Smooth muscle cell of the brain vasculature (primary cell): ENCODE results near the gene ZSWIM7.
"Not testable (repeated sequence)": the region's sequence is repeated elsewhere in the genome, so short reads cannot be mapped to it uniquely, and the experiment has no call there.

ENCODE experiments used
- DNase-seq: peaks from one replicate; pipeline ENCODE4 v3.0.0-alpha.2; 2012; ENCODE audit warnings: low read depth, low spot score

ZSWIM7 gene

DNA sequence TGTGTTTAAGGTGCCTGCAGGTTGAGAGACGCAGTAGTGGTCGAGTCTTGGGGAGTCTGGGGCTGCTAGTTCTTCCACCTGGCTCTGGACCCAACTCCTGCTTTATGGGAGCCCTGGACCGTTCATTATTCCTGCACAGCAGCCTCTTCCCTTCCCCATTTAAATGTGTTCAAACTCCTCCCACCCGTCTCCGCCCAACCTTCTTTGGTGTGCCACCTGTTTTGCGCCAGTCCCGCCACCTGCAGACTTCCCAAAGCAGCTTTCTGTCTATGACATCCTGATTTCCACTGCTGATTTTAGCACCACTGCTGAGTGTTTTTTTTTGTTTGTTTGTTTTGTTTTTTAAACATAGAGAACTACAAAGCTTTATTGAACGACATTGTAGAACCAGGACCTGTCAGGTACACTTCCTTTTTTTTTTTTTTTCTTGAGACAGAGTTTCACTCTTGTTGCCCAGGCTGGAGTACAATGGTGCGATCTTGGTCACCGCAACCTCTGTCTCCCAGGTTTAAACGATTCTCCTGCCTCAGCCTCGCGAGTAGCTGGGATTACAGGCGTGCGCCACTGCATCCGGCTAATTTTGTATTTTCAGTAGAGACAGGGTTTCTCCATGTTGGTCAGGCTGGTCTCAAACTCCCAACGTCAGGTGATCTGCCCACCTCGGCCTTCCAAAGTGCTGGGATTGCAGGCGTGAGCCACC, 41.7 kb downstream of the ZSWIM7 start:
- DNase-seq = no peak

DNA sequence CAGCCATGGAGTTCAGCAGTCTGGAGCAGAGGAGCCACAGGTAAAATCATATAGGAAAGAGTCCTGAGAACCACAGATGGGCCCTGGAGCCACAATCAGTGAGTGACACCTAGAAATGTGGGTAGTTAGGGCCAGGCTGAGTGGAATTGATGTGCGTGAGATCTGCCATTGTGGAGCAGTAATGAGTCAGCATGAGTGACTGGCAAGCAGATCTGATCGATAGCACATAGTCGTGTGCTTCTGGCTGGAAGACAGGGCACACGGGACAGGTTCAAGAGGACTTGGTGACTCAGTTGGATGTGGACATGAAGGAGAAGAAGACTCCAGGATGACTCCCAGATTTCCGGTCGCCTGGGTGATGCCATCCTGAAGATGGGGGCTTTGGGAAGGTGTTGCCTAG, 42.3 kb downstream of the ZSWIM7 start:
- no peak for DNase-seq

DNA sequence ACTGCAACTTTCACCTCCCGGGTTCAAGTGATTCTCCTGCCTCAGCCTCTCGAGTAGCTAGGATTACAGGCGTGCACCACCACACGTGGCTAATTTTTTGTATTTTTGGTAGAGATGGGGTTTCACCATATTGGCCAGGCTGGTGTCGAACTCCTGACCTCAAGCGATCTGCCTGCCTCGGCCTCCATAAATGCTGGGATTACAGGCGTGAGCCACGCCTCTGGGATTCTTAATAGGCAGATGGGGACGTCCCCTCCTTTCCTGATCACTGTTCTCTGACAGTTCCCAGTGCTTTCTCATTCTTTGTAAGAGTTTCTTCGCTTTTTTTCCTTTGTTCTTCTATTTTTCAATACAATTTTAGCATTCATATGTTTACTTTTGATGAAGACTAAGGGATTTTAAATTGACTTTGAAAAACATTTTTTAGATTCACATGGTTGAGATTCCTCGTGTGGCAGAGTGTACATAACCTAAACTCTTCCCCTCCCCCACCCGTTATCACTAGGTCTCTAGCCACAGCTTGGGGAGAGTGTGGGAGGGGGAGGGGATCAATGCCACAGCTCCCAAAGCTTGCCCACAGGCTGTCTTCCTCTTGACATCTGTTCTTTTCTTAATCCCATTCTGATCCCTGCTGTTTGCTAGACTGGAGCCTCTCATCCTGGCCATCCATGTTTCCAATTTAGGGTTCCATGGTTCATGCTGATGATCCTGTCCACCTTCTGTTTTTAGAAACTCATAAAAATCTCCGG, 43.5 kb downstream of the ZSWIM7 start:
- no peak for DNase-seq

DNA sequence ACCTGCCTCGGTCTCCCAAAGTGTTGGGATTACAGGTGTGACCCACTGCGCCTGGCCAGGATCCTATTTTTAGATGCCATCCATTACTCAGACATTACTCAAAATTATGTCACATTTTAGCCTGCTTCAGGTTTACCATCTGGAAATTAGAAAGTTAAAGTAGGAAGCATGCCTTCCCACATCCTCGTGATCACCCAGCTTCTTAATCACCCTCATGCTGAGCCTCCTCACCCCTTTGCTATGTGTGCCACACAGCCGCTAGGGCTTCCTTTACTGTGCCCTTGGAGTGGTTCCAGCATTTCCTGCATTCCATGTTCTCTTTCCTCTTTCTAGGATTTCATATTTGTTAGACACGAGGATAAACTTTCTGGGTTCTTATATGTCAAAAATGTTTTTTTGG, 45.3 kb downstream of the ZSWIM7 start:
- no peak for DNase-seq

DNA sequence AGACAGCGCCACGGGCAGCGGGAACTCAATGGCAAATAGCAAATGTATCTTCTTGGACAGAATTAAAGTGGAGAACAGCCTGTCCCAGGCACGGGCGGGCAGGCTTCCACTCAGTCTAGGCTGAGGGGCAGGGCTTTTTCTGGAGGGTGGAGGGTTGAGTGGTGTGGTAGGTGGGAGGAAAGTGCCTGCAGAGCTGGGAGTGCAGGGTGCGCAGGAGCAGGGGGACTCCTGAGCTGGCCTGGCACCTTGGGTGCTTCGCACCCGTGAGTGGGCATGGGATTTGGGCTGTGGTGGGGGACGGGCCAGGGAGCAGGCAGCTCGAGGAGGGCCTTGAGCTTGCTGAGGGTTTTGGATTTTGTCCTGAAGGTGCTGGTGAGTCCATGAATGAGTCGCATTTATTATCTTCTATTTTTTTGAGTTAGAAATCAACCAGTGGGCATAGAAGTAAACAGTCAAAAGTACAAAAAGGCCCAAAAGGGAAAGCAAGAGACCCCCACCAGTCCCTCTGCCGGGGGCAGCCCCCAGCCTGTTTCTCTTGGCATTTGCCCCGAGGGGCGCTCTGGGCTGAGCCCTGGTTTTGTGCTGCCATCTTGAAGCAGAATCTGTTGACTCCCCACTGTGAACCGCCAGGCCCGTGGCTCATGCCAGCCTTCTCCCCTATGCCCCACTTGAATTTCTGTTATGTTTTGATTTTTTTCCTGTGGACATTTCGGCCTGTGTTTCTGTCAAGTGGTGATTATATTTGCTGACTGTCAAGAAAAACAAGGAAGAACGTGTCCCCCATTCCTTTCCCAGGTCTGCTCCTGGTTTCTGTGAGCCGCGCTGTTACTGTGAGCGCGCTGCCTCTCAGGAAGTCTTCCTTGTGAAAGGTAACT, 46.4 kb downstream of the ZSWIM7 start:
- DNase-seq = no peak

DNA sequence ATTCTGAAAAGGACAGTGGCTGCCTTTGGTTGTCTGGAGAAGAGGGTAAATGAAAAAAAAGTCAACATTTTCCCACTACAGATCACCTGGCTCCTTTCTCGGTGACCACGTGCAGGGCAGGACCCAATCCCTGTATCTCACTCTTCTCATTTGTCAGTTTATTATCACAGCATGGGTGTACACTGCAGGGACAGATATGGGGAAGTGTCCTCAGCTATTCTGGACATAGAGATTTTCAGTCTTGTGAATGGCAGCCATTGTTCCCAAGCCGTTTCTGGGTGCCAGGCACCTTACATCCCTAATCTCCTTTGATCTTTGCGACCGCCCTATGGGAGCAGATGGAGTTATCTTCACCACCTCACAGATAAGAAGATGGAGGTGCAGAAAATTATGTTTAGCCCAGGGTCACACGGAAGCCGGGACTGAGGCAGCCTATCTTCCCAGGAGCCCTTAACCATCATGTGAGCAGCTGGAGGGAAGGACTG, 47.4 kb downstream of the ZSWIM7 start:
- DNase-seq = no peak

DNA sequence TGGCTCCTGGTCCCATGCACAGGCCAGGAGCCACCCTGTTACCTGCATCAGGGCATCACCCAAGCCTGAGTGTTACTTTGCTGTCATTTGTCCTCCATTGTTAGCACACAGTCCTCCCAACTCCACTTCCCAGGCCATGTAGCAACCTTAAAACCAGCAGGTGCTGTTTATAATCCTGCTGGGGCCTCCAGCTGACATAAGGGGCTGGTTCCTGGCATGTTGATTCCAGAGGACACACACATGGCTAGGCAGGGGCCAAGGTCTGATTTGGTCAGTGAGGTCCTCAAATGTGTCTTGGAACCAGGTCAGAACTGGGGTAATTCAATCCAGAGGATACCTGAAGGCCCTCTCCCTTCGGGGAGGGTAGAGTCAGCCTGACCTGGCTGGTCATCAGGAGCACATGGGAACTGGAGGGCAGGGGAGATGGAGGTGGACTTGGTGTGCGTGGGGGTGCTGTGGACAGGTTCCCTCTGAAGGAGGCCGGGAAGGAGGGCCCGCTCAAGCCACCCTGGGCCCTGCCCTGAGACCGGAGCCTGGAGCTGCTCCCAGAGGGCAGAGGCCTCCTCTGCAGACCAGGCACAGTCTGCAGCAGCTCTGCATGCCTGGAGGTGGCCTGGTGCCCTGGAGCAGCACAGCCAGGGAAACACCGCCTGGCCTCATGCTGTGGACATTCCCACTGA, 48.0 kb downstream of the ZSWIM7 start:
- no peak for DNase-seq

DNA sequence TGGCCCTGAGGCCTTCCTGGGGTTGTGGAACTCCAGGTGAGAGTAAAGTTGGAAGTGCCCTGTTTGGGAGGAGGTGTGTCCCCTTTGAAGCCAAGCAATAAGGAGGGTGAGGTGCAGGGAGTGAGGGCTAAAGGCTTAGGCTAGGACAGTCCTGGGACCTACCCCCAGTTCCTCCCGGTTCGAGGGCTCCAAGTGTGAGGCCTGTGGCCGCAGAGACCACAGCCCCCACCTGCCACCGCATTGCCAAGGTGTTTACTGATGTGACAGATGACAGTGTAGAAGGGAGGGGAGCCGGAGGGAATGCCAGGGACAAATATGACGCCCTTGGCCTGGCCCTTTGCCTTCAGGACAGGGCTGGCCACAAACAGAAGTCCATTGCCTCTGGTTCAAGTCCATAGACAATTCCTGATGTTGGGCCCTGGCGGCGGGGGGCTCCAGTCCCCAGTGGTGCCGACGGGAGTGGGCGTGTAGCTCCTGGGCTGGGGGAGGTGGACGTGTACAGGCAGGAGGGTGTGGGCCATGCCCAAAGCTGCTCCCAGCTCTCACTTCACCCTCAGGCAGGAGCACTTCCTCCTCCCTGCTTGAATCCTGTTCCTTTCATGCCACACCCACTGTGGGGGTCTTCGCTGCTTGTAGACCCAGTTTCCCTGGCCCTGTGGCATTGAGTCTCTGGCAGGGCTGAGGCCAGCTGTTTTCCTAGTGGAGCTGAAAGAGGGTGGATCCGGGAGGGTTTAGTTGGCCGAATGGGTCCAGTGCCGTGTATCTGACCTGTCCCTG, 51.3 kb downstream of the ZSWIM7 start:
- DNase-seq = no peak

DNA sequence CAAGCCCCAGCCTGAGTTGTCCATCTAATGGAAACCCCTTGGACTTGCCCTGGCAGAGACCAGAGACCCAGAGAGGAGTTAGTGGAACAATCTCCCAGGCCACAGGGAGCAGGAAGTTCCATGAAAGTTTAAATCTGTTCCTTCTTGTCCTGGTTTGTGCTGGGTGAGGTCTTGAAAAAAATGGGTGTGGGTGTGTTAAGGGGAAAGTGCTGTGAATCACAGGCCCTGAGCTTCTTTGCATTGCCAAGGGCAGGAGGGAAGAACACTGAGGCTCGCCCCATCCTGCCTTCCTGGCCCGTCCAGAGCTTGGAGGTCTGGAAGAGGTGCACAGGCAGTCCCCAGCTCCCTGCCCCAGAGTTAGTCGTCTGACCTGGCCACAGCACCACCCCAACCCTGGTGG, 52.2 kb downstream of the ZSWIM7 start:
- no peak for DNase-seq

DNA sequence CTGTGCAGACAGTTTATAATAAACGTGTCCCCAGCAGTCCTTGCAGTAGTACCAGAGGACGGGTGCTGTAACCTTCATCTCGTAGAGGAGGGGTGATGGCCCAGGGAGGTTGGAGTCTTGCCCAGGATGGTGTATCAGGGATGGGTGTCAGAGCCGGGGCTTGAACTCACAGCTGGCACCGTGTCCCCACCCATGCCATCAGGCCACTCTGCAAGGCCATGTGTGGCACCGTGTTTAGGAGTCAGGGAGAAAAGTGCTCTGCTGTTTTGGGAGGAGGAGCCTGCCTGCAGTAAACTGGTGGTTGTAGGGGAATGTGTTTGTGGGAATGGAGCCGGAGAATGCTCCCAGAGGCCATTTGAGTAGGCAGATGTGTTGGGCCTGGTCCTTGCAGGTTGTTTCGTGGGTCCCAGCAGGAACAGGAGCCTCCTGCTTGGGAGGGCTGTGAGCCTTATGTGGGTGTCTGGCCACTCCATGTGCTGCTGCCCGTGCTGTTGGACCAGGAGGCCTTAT, 52.8 kb downstream of the ZSWIM7 start:
- DNase-seq = no peak

DNA sequence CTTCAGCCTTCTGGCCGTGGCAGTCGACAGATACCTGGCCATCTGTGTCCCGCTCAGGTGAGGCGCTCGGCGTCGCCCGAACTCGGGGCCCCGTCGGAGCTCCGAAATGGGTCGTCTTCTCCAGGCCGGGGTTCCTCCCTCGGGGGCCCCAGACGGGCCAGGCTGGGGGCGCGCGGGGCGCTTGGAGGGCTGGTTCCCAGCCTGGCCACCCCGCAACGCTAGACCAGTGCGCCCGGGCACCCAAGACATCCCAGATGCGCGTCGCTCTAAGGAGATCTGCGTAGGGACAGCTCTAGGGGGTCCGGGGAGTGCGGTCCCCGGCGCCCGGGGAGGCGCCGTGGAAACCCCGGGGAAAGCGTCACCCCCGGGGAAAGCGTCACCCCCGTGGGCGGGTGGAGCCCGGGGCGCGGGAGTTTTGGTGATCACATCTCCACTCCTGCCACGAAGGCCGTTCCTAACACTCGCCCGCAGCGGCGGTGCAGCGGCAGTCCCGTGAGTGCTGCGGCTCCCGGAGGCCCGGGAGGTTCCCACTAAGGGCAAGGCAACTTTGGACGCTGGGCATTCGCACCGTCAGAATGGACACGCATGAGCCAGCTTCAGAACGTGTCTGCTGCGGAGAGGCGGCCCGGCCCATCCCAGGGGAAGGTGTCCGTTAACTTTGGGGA, 53.8 kb downstream of the ZSWIM7 start:
- no peak for DNase-seq

DNA sequence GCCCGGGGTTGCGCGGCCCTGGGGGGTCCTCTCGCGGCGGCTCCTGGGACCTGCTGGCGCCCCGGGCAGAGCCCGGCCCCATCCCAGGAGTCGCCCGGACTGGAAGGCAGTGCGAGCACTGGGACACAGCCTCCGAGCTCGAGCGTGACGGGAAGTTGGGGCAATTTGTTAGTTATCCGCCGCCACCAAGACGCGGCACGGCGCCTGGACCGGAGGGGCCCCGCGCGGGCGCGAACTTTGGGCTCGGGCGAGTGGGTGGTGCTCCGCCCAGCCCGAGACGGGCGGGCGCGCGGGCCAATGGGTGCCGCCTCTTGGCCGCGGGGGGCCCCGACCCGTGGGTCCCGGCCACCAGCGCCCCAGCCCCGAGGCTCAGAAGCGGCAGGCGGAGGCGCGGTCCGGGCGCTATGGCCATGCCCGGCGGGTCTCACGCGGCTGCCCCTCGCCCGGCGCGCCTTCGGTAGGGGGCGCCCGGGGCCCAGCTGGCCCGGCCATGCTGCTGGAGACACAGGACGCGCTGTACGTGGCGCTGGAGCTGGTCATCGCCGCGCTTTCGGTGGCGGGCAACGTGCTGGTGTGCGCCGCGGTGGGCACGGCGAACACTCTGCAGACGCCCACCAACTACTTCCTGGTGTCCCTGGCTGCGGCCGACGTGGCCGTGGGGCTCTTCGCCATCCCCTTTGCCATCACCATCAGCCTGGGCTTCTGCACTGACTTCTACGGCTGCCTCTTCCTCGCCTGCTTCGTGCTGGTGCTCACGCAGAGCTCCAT, 54.6 kb downstream of the ZSWIM7 start, which contains the start of gene ADORA2B:
Gene ADORA2B, plus strand, starts transcription at position 372 of the 768 bp plus-strand sequence. Its CDS starts 119 bp downstream, at position 491.
- no peak for DNase-seq

DNA sequence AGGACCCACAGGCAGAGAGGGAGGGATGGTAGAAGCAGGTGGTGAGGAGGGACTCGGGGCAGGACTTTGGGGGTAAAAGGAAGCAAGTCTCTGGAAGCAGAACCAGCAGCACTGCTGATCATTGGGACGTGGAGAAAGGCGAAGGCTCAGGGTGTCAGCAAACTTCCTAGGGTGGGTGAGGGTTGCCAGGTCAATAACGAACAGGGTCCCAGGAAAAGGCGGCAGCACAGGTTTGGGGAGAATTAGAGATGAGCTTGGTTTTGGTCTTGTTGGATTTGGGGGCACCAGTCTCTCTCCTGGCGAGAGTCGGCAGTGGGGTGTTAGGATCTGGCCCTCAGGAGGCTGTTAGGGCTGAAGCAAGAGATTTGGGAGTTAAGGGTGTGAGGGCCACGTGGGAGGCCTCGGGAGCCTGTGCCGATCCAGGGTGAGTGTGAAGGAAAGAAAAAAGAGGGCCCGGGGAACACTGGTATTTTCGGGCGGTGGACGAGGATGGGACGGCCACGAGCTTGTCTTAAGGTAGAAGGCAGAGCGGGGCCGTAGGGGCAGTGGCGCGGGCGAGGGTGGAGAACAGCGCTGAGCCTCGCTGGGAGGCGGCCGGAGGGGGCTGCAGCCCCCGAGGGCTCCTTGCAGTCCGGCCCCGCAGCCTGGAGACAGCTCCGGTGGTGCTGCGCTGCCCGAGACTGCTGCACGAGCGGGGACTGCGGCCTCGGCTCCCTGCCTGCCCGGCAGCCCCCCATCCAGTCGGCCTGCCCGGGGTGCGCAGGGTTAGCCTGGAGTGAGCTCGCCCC, 55.3 kb downstream of the ZSWIM7 start:
- no peak for DNase-seq

DNA sequence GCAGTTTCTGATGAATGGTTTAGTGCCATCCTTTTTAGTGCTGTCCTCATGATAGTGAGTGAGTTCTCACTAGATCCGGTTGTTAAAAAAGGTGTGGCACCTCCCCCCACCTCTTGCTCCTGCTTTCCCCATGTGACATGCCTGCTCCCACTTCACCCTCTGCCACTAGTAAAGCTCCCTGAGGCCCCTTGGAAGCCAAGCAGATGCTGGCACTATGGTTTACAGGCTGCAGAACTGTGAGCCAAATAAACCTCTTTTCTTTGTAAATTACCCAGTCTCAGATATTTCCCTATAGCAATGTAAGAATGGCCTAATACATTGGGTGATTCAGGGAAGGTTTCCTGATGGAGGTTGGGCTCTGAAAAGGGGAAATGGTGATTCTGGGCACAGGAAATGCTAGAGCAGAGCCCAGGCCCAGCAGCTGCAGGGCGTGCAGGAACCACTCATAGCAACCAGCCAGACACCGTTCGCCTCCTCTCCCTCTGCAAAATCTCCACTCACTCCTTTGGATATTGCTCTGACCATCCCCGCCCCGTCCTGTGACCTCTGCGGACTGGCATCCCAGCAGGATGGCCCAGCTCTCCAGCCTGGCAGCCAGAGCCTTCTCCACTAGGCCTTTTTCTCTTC, 57.2 kb downstream of the ZSWIM7 start:
- no peak for DNase-seq

DNA sequence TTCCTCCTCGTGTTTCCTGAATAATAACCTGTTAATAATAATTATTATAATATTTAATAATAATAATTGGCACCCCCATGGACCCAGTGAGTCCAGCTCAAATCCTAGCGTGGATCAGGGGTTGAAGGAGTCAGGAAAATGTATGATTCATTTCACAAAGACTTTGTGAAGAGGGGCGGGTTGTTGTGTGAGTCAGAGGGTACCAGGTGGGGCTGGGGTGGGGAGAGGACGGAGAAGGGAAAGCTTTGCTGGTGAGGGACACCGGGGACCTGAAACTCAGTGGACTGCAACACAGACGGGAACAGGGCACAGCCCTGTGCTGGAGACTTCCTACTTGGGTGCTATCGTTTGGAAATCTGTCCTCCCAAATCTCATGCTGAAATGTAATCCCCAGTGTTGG, 57.7 kb downstream of the ZSWIM7 start:
- no peak for DNase-seq

DNA sequence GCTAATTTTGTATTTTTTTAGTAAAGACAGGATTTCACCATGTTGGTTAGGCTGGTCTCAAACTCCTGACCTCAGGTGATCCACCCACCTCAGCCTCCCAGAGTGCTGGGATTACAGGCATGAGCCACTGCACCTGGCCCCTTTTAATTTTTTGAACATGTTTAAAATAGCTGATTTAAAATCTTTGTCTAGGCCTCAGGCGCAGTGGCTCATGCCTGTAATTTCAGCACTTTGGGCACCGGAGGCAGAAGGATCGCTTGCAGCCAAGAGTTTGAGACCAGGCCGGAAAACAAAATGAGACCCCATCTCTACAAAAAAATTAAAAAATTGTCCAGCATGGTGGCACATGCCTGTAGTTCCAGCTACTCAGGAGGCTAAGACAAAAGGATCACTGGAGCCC, 63.0 kb downstream of the ZSWIM7 start:
- not testable (repeated sequence) for DNase-seq

DNA sequence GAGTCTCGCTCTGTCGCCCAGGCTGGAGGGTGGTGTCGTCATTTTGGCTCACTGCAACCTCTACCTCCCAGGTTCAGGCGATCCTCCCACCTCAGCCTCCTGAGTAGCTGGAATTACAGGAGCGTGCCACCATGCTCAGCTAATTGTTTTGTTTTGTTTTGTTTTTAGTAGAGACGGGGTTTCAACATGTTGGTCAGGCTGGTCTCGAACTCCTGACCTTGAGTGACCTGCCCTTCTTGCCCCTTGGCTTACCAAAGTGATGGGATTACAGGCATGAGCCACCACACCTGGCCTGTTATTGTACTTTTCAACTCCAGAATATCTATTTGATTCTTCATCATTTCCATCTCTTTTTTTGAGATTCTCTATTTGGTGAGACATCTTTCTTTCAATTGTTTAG, 63.6 kb downstream of the ZSWIM7 start:
- no peak for DNase-seq

DNA sequence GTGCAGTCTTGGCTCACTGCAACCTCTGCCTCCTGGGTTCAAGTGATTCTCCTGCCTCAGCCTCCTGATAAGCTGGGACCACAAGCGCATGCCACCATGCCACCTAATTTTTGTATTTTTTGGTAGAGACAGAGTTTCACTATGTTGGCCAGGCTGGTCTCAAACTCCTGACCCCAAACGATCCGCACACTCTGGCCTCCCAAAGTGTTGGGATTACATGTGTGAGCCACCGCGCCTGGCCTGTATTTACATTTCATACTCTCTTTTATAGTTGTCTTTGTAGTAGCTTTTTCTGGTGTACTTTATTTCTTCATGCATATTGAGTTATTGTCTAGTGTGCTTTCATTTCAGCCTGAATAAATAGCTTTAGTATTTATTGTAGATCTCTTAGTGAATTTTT, 64.6 kb downstream of the ZSWIM7 start:
- no peak for DNase-seq
